Panc1 (cell line): ENCODE data around the gene GUCY2D. TPM values are rescaled to one million over a fixed set of nuclear protein-coding genes. Genes with fewer than 3 reads are reported as not detected.
"Not testable (repeated sequence)": the region's sequence is repeated elsewhere in the genome, so short reads cannot be mapped to it uniquely, and the experiment has no call there.

Source experiments
- ATAC-seq: fragments of 200-7000 bp; cut with Tn5 transposase; 2 replicates; pipeline ENCODE4 v1.9.1; 2020; ENCODE audit warnings: mild to moderate bottlenecking, moderate library complexity
- BruUV-seq: library from RNA; stranded (reverse); fragments of 400-500 nt; replicated peaks from 2 replicates; lab custom pipeline; 2021; lab: Mats Ljungman, UMichigan
- CTCF ChIA-PET: fragments of 300-600 bp; sonication (Branson Sonifier 250); formaldehyde crosslinking; loops from one replicate; lab custom pipeline; 2022; ENCODE audit warnings: antibody characterized with exemption; lab: Charles Lee
- POLR2A ChIA-PET: fragments of 300-600 bp; sonication (Branson Sonifier 250); formaldehyde crosslinking; loops from one replicate; lab custom pipeline; 2022; ENCODE audit warnings: antibody characterized with exemption; lab: Charles Lee
- DNase-seq: peaks from one replicate; pipeline ENCODE4 v3.0.0-alpha.2; 2010; ENCODE audit warnings: low read depth, low spot score
- H3K27ac ChIP-seq: 2 replicates; pipeline ENCODE4 v1.5.1; 2011; ENCODE audit warnings: mild to moderate bottlenecking, low read length, inconsistent platforms
- H3K27me3 ChIP-seq: fragments of 200-500 bp; sonication (Bioruptor generic); 2 replicates; pipeline ENCODE4 v1.6.0; 2014; ENCODE audit warnings: low read length, inconsistent platforms; ENCODE audit not compliant: control insufficient read depth, insufficient read depth
- H3K36me3 ChIP-seq: fragments of 200-500 bp; sonication (Bioruptor generic); 2 replicates; pipeline ENCODE4 v1.5.1; 2014; ENCODE audit warnings: inconsistent platforms, mild to moderate bottlenecking, low read length, moderate library complexity; ENCODE audit not compliant: control insufficient read depth, insufficient read depth
- H3K4me1 ChIP-seq: 2 replicates; pipeline ENCODE4 v1.5.1; 2011; ENCODE audit warnings: inconsistent platforms, mild to moderate bottlenecking, low read length, moderate library complexity; ENCODE audit not compliant: control insufficient read depth, insufficient read depth
- H3K4me3 ChIP-seq, 2 experiments: 2 replicates each; pipeline ENCODE4 v1.5.1; 2011 to 2012; ENCODE audit warnings: low read depth in 2 of 2, low read length in 2 of 2, mild to moderate bottlenecking in 2 of 2, inconsistent platforms in 1 of 2, moderate library complexity in 1 of 2
- H3K9me3 ChIP-seq: fragments of 200-500 bp; sonication (Bioruptor generic); 2 replicates; pipeline ENCODE4 v1.5.1; 2014; ENCODE audit warnings: low read depth, mild to moderate bottlenecking, inconsistent platforms, low read length, moderate library complexity; ENCODE audit not compliant: control insufficient read depth, insufficient read depth
- CTCF ChIP-seq: fragments of 450-650 bp; IDR thresholded peaks from 2 replicates; pipeline ENCODE4 v1.5.1; 2017; ENCODE audit warnings: mild to moderate bottlenecking
- POLR2AphosphoS5 ChIP-seq: IDR thresholded peaks from 2 replicates; pipeline ENCODE4 v1.6.1; 2012; ENCODE audit warnings: mild to moderate bottlenecking, low read depth, low read length, moderate library complexity
- SIN3A ChIP-seq: IDR thresholded peaks from 2 replicates; pipeline ENCODE4 v1.6.1; 2012; ENCODE audit warnings: low read depth, mild to moderate bottlenecking, low read length, moderate library complexity, borderline replicate concordance; ENCODE audit not compliant: insufficient read depth
- TCF7L2 ChIP-seq: IDR thresholded peaks from 2 replicates; pipeline ENCODE4 v1.6.1; 2011; ENCODE audit warnings: mild to moderate bottlenecking, low read depth, low read length, inconsistent platforms
- in situ Hi-C: cut with HindIII; loops from 2 replicates; pipeline ENCODE4 v1.10.0; 2016; ENCODE audit warnings: low sequenced_read_pairs, low pct_unique_long_range_greater_than_20kb
- intact Hi-C: fragments of 100-400 bp; cut with micrococcal nuclease; formaldehyde crosslinking; loops from one replicate; pipeline ENCODE4 v1.10.0; 2022; ENCODE audit not compliant: unreplicated experiment
- total RNA-seq: library from RNA; stranded (reverse); gene quantifications from one replicate; pipeline ENCODE4 v1.2.1, GENCODE V29; 2021; ENCODE audit not compliant: unreplicated experiment
- TF ChIP-seq, protein P1 (sequence below), 2 experiments: IDR thresholded peaks; 2 replicates each; pipeline ENCODE4 v1.6.1; 2011 to 2012; ENCODE audit warnings: low read depth in 2 of 2, control low read depth in 1 of 2, low read length in 1 of 2, mild to moderate bottlenecking in 1 of 2, moderate library complexity in 1 of 2; ENCODE audit not compliant: insufficient read depth in 1 of 2

The GUCY2D gene
- total RNA-seq, 1 experiment from 2014 or later, result not detected

- Histone ChIP-seq H3K27me3 (peaks cover 4% of the 10 kb centered on the region), H3K4me3 (no peak overlapping the region), H3K36me3 (no peaks in the 10 kb centered on the region), H3K9me3 (no peaks in the 10 kb centered on the region), H3K4me1 (peaks cover 10% of the 10 kb centered on the region), H3K27ac (no peak overlapping the region)
- CTCF ChIA-PET, result interaction anchor here (0.6 to 1.6 kb wide), 10 partner anchors 10 to 103 kb away, joined by 3 to 8 read pairs (median 4); no protein-coding TSS in a partner anchor
- ATAC-seq (peak; percentile 70), DNase-seq (peak; percentile 53)
- TF ChIP-seq POLR2AphosphoS5 (no peak), CTCF (peak; percentile 78)
- TF ChIP-seq, protein P1, sequence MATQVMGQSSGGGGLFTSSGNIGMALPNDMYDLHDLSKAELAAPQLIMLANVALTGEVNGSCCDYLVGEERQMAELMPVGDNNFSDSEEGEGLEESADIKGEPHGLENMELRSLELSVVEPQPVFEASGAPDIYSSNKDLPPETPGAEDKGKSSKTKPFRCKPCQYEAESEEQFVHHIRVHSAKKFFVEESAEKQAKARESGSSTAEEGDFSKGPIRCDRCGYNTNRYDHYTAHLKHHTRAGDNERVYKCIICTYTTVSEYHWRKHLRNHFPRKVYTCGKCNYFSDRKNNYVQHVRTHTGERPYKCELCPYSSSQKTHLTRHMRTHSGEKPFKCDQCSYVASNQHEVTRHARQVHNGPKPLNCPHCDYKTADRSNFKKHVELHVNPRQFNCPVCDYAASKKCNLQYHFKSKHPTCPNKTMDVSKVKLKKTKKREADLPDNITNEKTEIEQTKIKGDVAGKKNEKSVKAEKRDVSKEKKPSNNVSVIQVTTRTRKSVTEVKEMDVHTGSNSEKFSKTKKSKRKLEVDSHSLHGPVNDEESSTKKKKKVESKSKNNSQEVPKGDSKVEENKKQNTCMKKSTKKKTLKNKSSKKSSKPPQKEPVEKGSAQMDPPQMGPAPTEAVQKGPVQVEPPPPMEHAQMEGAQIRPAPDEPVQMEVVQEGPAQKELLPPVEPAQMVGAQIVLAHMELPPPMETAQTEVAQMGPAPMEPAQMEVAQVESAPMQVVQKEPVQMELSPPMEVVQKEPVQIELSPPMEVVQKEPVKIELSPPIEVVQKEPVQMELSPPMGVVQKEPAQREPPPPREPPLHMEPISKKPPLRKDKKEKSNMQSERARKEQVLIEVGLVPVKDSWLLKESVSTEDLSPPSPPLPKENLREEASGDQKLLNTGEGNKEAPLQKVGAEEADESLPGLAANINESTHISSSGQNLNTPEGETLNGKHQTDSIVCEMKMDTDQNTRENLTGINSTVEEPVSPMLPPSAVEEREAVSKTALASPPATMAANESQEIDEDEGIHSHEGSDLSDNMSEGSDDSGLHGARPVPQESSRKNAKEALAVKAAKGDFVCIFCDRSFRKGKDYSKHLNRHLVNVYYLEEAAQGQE (IDR thresholded peaks at IDR 0.05; ENCODE audit: insufficient read depth in 1 of 2, low read depth in 2 of 2, low read length in 1 of 2), result peak in 1 of 2 experiments; percentile 50; a peak in 1 of 4 replicates
- no TSS peak for BruUV-seq
- POLR2A ChIA-PET, result interaction anchor here (0.7 kb wide), 1 partner anchor 134 kb away, joined by 4 read pairs; no protein-coding TSS in a partner anchor
- in situ Hi-C loops (no loop called here), intact Hi-C loops (loop anchor here (2.0 kb wide), 1 partner anchor 59 kb away; the partner anchor contains the start of gene ALOXE3)
Measured at GRCh38 chr17:8060274-8060673, 57.9 kb downstream of the GUCY2D start.

DNA sequence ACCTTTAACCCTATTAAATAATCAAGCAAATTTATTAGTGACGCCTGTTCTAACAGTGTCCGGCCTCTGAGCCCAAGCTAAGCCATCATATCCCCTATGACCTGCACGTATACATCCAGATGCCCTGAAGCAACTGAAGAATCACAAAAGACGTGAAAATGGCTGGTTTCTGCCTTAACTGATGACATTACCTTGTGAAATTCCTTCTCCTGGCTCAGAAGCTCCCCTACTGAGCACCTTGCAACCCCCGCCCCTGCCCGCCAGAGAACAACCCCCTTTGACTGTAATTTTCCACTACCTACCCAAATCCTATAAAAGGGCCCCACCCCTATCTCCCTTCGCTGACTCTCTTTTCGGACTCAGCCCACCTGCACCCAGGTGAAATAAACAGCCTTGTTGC is 59.4 kb downstream of the GUCY2D start:
- BruUV-seq, DNase-seq, ATAC-seq, H3K27ac ChIP-seq, H3K9me3 ChIP-seq, H3K27me3 ChIP-seq, POLR2A ChIA-PET, H3K36me3 ChIP-seq, H3K4me3 ChIP-seq, in situ Hi-C loops: not testable (repeated sequence)
- intact Hi-C loops, result loop anchor here (2.0 kb wide), 1 partner anchor 57 kb away; the partner anchor contains the start of gene ALOXE3
- CTCF ChIA-PET, result interaction anchor here (0.5 to 0.6 kb wide), 2 partner anchors 32 to 143 kb away, joined by 3 to 5 read pairs; no protein-coding TSS in a partner anchor
- peaks cover 10% of the 10 kb centered on the region for H3K4me1 ChIP-seq

GRCh38 chr17:8062435-8062806 is 60.0 kb downstream of the GUCY2D start:
- no peak for ATAC-seq
- no TSS peak for BruUV-seq
- TF ChIP-seq TCF7L2, result no peak
- TF ChIP-seq, protein P1 (IDR thresholded peaks at IDR 0.05; ENCODE audit: insufficient read depth in 1 of 2, low read depth in 2 of 2, low read length in 1 of 2), result no peak
- TF ChIP-seq SIN3A, result no peak
- TF ChIP-seq CTCF, result no peak
- no peak for TF ChIP-seq POLR2AphosphoS5
- Histone ChIP-seq H3K36me3 (no peaks in the 10 kb centered on the region), H3K4me3 (no peak overlapping the region), H3K9me3 (no peaks in the 10 kb centered on the region), H3K27ac (no peak overlapping the region), H3K27me3 (peaks cover 4% of the 10 kb centered on the region), H3K4me1 (peaks cover 10% of the 10 kb centered on the region)
- intact Hi-C loops, result no loop called here
- no peak for DNase-seq
- in situ Hi-C loops, result no loop called here
- CTCF ChIA-PET, result interaction anchor here (0.6 kb wide), 1 partner anchor 144 kb away, joined by 5 read pairs; no protein-coding TSS in a partner anchor
- POLR2A ChIA-PET, result no interaction called here
